Omental fat pad (tissue), 4 donors: ENCODE results near the gene PDE11A. TPM values are rescaled to one million over a fixed set of nuclear protein-coding genes. Genes with fewer than 3 reads are reported as not detected.
"Not testable (repeated sequence)": the region's sequence is repeated elsewhere in the genome, so short reads cannot be mapped to it uniquely, and the experiment has no call there.

Source experiments
- ATAC-seq: fragments of 150-250 bp; one replicate; pipeline ENCODE4 v1.9.1; 2016; ENCODE audit warnings: mild to moderate bottlenecking, moderate library complexity; ENCODE audit not compliant: low FRiP score
- DNase-seq: peaks from one replicate; pipeline ENCODE4 v3.0.0-alpha.2; 2019; ENCODE audit warnings: low spot score
- CTCF ChIP-seq, 3 donors: fragments of 450-650 bp; IDR thresholded peaks; one replicate each; pipeline ENCODE4 v1.5.1; 2016 to 2017; ENCODE audit warnings: antibody characterized with exemption in 3 of 3, mild to moderate bottlenecking in 3 of 3, moderate library complexity in 2 of 3
- total RNA-seq, 4 donors: library from RNA; depleted of rRNA; stranded (reverse); fragments of >200 nt; gene quantifications; one replicate each; pipeline ENCODE4 v1.1.0, GENCODE V29; 2016

The PDE11A gene
- total RNA-seq, 4 donors from 2014 or later: 0.16 to 0.65 TPM; not detected in 2

- DNase-seq (no peak), ATAC-seq (no peak)
- TF ChIP-seq CTCF (IDR thresholded peaks at IDR 0.05): no peak
Observed at GRCh38 chr2:178093471-178093870, 20.9 kb upstream of the PDE11A start.

- DNase-seq: no peak
- no peak for ATAC-seq
Observed at GRCh38 chr2:178088774-178089270, 16.2 kb upstream of the PDE11A start.

GRCh38 chr2:178084273-178084672 is 11.7 kb upstream of the PDE11A start:
- ATAC-seq (no peak), DNase-seq (no peak)
- TF ChIP-seq CTCF (IDR thresholded peaks at IDR 0.05): no peak

More at GRCh38 chr2:178088774-178089270, 16.2 kb upstream of the PDE11A start:
- TF ChIP-seq CTCF (IDR thresholded peaks at IDR 0.05): no peak

GRCh38 chr2:178082408-178083045 is 9.9 kb upstream of the PDE11A start:
- ATAC-seq (no peak), DNase-seq (no peak)
- no peak for TF ChIP-seq CTCF (IDR thresholded peaks at IDR 0.05)

GRCh38 chr2:178079279-178079678 is 6.7 kb upstream of the PDE11A start:
- not testable (repeated sequence) for DNase-seq, ATAC-seq

- DNase-seq (no peak), ATAC-seq (no peak)
- TF ChIP-seq CTCF (IDR thresholded peaks at IDR 0.05): no peak
Observed at GRCh38 chr2:178076130-178076529, 3.6 kb upstream of the PDE11A start.

GRCh38 chr2:178075006-178075326 is 2.4 kb upstream of the PDE11A start:
- ATAC-seq: no peak
- TF ChIP-seq CTCF (IDR thresholded peaks at IDR 0.05): no peak
- no peak for DNase-seq
